8988T (cell line): ENCODE data around the gene OR8S1.

Experiments
- DNase-seq: peaks from one replicate; pipeline ENCODE4 v3.0.0; 2011

OR8S1 gene

DNA sequence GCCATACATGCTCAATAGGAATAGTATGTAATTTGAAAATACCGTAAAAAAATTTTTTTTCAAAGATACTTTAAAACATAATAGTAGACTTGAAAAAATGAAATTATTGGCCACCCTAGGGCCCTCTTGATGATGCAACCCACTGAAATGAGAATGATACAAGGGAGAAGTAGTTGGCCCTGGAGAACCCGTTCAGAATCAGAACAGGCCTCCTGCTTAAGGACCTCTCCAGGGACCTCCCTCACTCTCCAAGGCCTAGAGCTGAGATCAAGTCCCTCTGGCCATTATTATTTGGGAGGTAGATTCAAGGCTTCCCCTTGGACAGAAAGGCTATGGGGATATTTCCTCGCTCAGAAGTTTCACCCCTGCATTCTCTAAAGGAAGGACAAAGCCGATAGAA, 32.5 kb downstream of the OR8S1 start:
- DNase-seq, result no peak

- DNase-seq, result no peak
These were observed 42.3 kb downstream of the OR8S1 start for GRCh38 chr12:48567731-48568130.

GRCh38 chr12:48569946-48570345, 44.5 kb downstream of the OR8S1 start, which contains the start of gene LALBA:
LALBA (minus strand) TSS chr12:48570046; CDS start chr12:48570020, 26 bp downstream.
- no peak for DNase-seq

GRCh38 chr12:48572326-48572725, 46.9 kb downstream of the OR8S1 start:
- no peak for DNase-seq
